BLaER1 (cell line): Measurements from ENCODE around the gene DHTKD1.

Experiments used
- H3K27ac ChIP-seq: shearing (Covaris generic); formaldehyde crosslinking; 2 replicates; pipeline ENCODE4 v1.8.1; 2022
- H3K27me3 ChIP-seq: shearing (Covaris generic); formaldehyde crosslinking; 2 replicates; pipeline ENCODE4 v1.8.1; 2022
- H3K36me3 ChIP-seq: shearing (Covaris generic); formaldehyde crosslinking; 2 replicates; pipeline ENCODE4 v1.8.1; 2022
- H3K4me1 ChIP-seq: shearing (Covaris generic); formaldehyde crosslinking; 2 replicates; pipeline ENCODE4 v1.8.1; 2022
- H3K4me2 ChIP-seq: shearing (Covaris generic); formaldehyde crosslinking; 2 replicates; pipeline ENCODE4 v1.8.1; 2022
- H3K4me3 ChIP-seq: shearing (Covaris generic); formaldehyde crosslinking; 2 replicates; pipeline ENCODE4 v1.8.1; 2022
- H3K9ac ChIP-seq: shearing (Covaris generic); formaldehyde crosslinking; 2 replicates; pipeline ENCODE4 v1.8.1; 2022
- H3K9me3 ChIP-seq: shearing (Covaris generic); formaldehyde crosslinking; 2 replicates; pipeline ENCODE4 v1.8.1; 2022
- H4K20me1 ChIP-seq: shearing (Covaris generic); formaldehyde crosslinking; 2 replicates; pipeline ENCODE4 v1.8.1; 2022
- Cebpa-rat ChIP-seq: shearing (Covaris generic); IDR thresholded peaks from 2 replicates; pipeline ENCODE4 v1.8.1; 2022

The DHTKD1 gene

GRCh38 chr10:12097791-12098190 lies 29.0 kb downstream of the DHTKD1 start:
- H3K9ac ChIP-seq = no peak overlapping the region
- H4K20me1 ChIP-seq = no peaks in the 10 kb centered on the region
- H3K9me3 ChIP-seq = no peaks in the 10 kb centered on the region
- H3K4me2 ChIP-seq = no peak overlapping the region
- TF ChIP-seq Cebpa-rat = no peak
- H3K27ac ChIP-seq = no peak overlapping the region
- peaks cover 97% of the 10 kb centered on the region for H3K36me3 ChIP-seq
- no peak overlapping the region for H3K4me3 ChIP-seq
- H3K27me3 ChIP-seq = no peaks in the 10 kb centered on the region
- peaks cover 6% of the 10 kb centered on the region; the same call in 1 of the 2 replicates for H3K4me1 ChIP-seq

- H3K4me3 ChIP-seq = no peak overlapping the region
- no peak overlapping the region for H3K27ac ChIP-seq
- no peaks in the 10 kb centered on the region for H3K27me3 ChIP-seq
- H3K4me1 ChIP-seq = peaks cover 12% of the 10 kb centered on the region; the same call in 1 of the 2 replicates
- H4K20me1 ChIP-seq = no peaks in the 10 kb centered on the region
- peaks cover 97% of the 10 kb centered on the region for H3K36me3 ChIP-seq
- no peak overlapping the region for H3K9ac ChIP-seq
- H3K9me3 ChIP-seq = 0 out of 2 replicates have a peak, but pooled peaks cover under 1% of the 10 kb centered on the region
- no peak for TF ChIP-seq Cebpa-rat
- no peak overlapping the region for H3K4me2 ChIP-seq
These were observed 30.2 kb downstream of the DHTKD1 start for GRCh38 chr10:12098966-12099365.

GRCh38 chr10:12103802-12104201 lies 35.0 kb downstream of the DHTKD1 start:
- Histone ChIP-seq H3K9ac (no peak overlapping the region), H4K20me1 (no peaks in the 10 kb centered on the region), H3K27me3 (no peaks in the 10 kb centered on the region), H3K36me3 (peaks cover 99% of the 10 kb centered on the region), H3K4me2 (no peak overlapping the region), H3K27ac (no peak overlapping the region), H3K9me3 (0 out of 2 replicates have a peak, but pooled peaks cover 4% of the 10 kb centered on the region), H3K4me3 (no peak overlapping the region), H3K4me1 (peaks cover 15% of the 10 kb centered on the region)
- no peak for TF ChIP-seq Cebpa-rat

- H4K20me1 ChIP-seq = no peaks in the 10 kb centered on the region
- H3K4me2 ChIP-seq = peak overlapping the region; percentile 20; the same call in 1 of the 2 replicates
- H3K4me1 ChIP-seq = peaks cover 31% of the 10 kb centered on the region
- peaks cover 87% of the 10 kb centered on the region for H3K36me3 ChIP-seq
- H3K9ac ChIP-seq = no peak overlapping the region
- no peak for TF ChIP-seq Cebpa-rat
- no peak overlapping the region for H3K27ac ChIP-seq
- H3K27me3 ChIP-seq = no peaks in the 10 kb centered on the region
- H3K9me3 ChIP-seq = 0 out of 2 replicates have a peak, but pooled peaks cover 4% of the 10 kb centered on the region
- no peak overlapping the region for H3K4me3 ChIP-seq
These were observed 39.0 kb downstream of the DHTKD1 start for GRCh38 chr10:12107781-12108180.

- TF ChIP-seq Cebpa-rat = no peak
- Histone ChIP-seq H4K20me1 (no peaks in the 10 kb centered on the region), H3K36me3 (peaks cover 87% of the 10 kb centered on the region), H3K27me3 (no peaks in the 10 kb centered on the region), H3K4me3 (no peak overlapping the region), H3K9ac (no peak overlapping the region), H3K9me3 (0 out of 2 replicates have a peak, but pooled peaks cover under 1% of the 10 kb centered on the region), H3K27ac (no peak overlapping the region), H3K4me2 (no peak overlapping the region), H3K4me1 (peaks cover 38% of the 10 kb centered on the region)
These were observed 40.5 kb downstream of the DHTKD1 start for GRCh38 chr10:12109286-12109685.

GRCh38 chr10:12111528-12111927 lies 42.8 kb downstream of the DHTKD1 start:
- Histone ChIP-seq H3K36me3 (peaks cover 85% of the 10 kb centered on the region), H3K27ac (peak overlapping the region; percentile 52; the same call in 1 of the 2 replicates), H3K4me1 (peaks cover 55% of the 10 kb centered on the region), H3K9ac (no peak overlapping the region), H4K20me1 (no peaks in the 10 kb centered on the region), H3K4me2 (peak overlapping the region; percentile 54; the same call in 1 of the 2 replicates), H3K27me3 (no peaks in the 10 kb centered on the region), H3K9me3 (no peaks in the 10 kb centered on the region), H3K4me3 (no peak overlapping the region)
- TF ChIP-seq Cebpa-rat = no peak

- H3K9me3 ChIP-seq = no peaks in the 10 kb centered on the region
- H3K4me1 ChIP-seq = peaks cover 47% of the 10 kb centered on the region
- H3K4me2 ChIP-seq = peak overlapping the region; percentile 54
- no peak overlapping the region for H3K4me3 ChIP-seq
- H3K36me3 ChIP-seq = peaks cover 85% of the 10 kb centered on the region
- H3K27ac ChIP-seq = peak overlapping the region; percentile 71
- H3K9ac ChIP-seq = no peak overlapping the region
- no peak for TF ChIP-seq Cebpa-rat
- H3K27me3 ChIP-seq = no peaks in the 10 kb centered on the region
- H4K20me1 ChIP-seq = no peaks in the 10 kb centered on the region
These were observed 44.9 kb downstream of the DHTKD1 start for GRCh38 chr10:12113627-12114026.

- Histone ChIP-seq H3K9me3 (no peaks in the 10 kb centered on the region), H4K20me1 (no peaks in the 10 kb centered on the region)
- TF ChIP-seq Cebpa-rat = no peak
These were observed 52.9 kb downstream of the DHTKD1 start for GRCh38 chr10:12121673-12122072.

GRCh38 chr10:12129222-12130111 lies 60.7 kb downstream of the DHTKD1 start, which contains the start of gene SEC61A2:
Gene SEC61A2, plus strand, starts transcription at chr10:12129677. Its CDS starts 111 bp downstream, at chr10:12129788.
- Histone ChIP-seq H4K20me1 (peaks cover 24% of the 10 kb centered on the region; the same call in 1 of the 2 replicates), H3K27ac (peak within 1 kb of the TSS; percentile 89), H3K27me3 (no peaks in the 10 kb centered on the region), H3K36me3 (peaks cover 29% of the 10 kb centered on the region), H3K4me3 (peak within 1 kb of the TSS; percentile 85), H3K9ac (peak within 1 kb of the TSS; percentile 82), H3K9me3 (no peaks in the 10 kb centered on the region), H3K4me2 (peak within 1 kb of the TSS; percentile 93), H3K4me1 (peaks cover 10% of the 10 kb centered on the region)
- TF ChIP-seq Cebpa-rat = no peak

More at GRCh38 chr10:12121673-12122072, 52.9 kb downstream of the DHTKD1 start:
- H3K27me3 ChIP-seq = no peaks in the 10 kb centered on the region
- no peaks in the 10 kb centered on the region for H3K4me1 ChIP-seq
- H3K4me3 ChIP-seq = no peak overlapping the region
- H3K4me2 ChIP-seq = no peak overlapping the region
- no peak overlapping the region for H3K9ac ChIP-seq
- H3K36me3 ChIP-seq = peaks cover 81% of the 10 kb centered on the region
- H3K27ac ChIP-seq = no peak overlapping the region
